ENCODE results near the gene MCF2L.
"Not testable (repeated sequence)": the region's sequence is repeated elsewhere in the genome, so short reads cannot be mapped to it uniquely, and the experiment has no call there.

Gene MCF2L

GRCh38 chr13:113108521-113108920, 139.5 kb downstream of the MCF2L start:
- H3K4me1 Mint-ChIP-seq (ENCODE audit: low read depth); DNase-seq; H3K27ac Mint-ChIP-seq; H3K4me3 Mint-ChIP-seq; H3K36me3 Mint-ChIP-seq (ENCODE audit: low read depth); H3K9me3 Mint-ChIP-seq; H3K27me3 Mint-ChIP-seq: not testable (repeated sequence)

GRCh38 chr13:113109151-113110047, 140.4 kb downstream of the MCF2L start:
- Mint-ChIP-seq H3K4me1 (ENCODE audit: low read depth) (peaks cover 2% of the 10 kb centered on the region), H3K9me3 (no peaks in the 10 kb centered on the region), H3K4me3 (peak overlapping the region; percentile 54), H3K27ac (peak overlapping the region; percentile 88), H3K36me3 (ENCODE audit: low read depth) (no peaks in the 10 kb centered on the region), H3K27me3 (peaks cover 6% of the 10 kb centered on the region)
- DNase-seq, result peak; percentile 44

DNA sequence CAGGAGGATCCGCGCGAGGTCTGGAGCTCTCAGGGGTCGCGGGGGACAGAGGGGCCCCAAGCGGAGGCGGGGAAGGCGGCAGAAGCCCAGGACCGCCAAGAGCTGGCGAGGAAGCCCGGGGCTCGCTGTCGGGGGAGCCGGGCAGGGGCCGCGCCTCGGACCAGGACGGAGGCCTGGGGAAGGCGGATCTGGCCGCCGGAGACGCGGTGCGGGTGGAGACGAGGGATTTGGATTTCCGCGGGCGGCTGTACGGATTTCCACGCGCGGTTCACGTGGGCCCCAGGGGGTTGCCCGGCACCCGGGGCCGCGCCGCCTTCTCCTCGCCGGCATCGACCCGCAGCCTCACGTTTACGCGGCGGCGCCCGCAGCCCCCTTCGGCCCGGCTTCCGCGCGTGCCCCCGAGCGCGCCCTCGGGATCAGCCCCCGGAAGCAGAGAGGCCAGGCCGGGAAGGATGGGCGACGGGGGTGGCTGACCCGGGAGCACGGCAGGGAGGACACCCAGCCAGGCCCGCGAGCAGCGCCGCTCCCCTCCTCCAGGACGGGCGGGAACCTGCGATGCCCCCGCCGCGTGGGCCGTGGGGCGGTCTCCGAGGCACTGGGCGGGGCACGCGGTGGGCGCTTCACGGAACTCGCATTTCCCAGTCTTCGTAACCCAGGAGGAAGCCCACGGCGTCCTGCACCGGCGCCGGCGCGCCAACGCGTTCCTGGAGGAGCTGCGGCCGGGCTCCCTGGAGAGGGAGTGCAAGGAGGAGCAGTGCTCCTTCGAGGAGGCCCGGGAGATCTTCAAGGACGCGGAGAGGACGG, 141.2 kb downstream of the MCF2L start:
- DNase-seq, result peak; percentile 68
- Mint-ChIP-seq H3K36me3 (ENCODE audit: low read depth) (no peaks in the 10 kb centered on the region), H3K27ac (no peak overlapping the region), H3K4me1 (ENCODE audit: low read depth) (peaks cover 2% of the 10 kb centered on the region), H3K27me3 (peaks cover 6% of the 10 kb centered on the region), H3K9me3 (no peaks in the 10 kb centered on the region), H3K4me3 (peak overlapping the region; percentile 42)

GRCh38 chr13:113110852-113111315, 141.9 kb downstream of the MCF2L start:
- no peak overlapping the region for H3K27ac Mint-ChIP-seq
- H3K4me3 Mint-ChIP-seq, result peak overlapping the region; percentile 42
- H3K27me3 Mint-ChIP-seq, result peaks cover 6% of the 10 kb centered on the region
- no peaks in the 10 kb centered on the region for H3K36me3 Mint-ChIP-seq (ENCODE audit: low read depth)
- H3K4me1 Mint-ChIP-seq (ENCODE audit: low read depth), result peaks cover 2% of the 10 kb centered on the region
- no peak for DNase-seq
- H3K9me3 Mint-ChIP-seq, result no peaks in the 10 kb centered on the region

DNA sequence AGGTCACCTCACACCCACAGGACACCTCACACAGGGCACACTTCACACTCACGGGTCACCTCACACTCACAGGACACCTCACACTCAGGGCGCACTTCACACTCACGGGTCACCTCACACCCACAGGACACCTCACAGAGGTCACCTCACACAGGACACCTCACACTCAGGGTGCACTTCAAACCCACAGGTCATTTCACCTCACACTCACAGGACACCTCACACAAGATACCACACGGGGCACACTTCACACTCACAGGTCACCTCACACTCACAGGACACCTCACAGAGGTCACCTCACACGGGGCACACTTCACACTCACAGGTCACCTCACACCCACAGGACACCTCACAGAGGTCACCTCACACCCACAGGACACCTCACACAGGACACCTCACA, 142.8 kb downstream of the MCF2L start:
- not testable (repeated sequence) for H3K27me3 Mint-ChIP-seq; H3K27ac Mint-ChIP-seq; H3K36me3 Mint-ChIP-seq (ENCODE audit: low read depth); H3K4me1 Mint-ChIP-seq (ENCODE audit: low read depth); H3K4me3 Mint-ChIP-seq; DNase-seq; H3K9me3 Mint-ChIP-seq

DNA sequence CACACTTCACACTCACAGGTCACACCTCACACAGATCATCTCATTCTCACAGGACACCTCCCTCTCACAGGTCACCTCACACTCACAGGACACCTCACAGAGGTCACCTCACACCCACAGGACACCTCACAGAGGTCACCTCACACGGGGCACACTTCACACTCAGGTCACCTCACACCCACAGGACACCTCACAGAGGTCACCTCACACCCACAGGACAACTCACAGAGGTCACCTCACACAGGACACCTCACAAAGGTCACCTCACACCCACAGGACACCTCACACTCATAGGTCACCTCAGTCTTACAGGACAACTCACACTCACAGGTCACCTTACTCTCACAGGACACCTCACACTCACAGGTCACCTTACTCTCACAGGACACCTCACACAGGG, 143.5 kb downstream of the MCF2L start:
- not testable (repeated sequence) for H3K27me3 Mint-ChIP-seq; H3K4me3 Mint-ChIP-seq; DNase-seq; H3K4me1 Mint-ChIP-seq (ENCODE audit: low read depth); H3K9me3 Mint-ChIP-seq; H3K36me3 Mint-ChIP-seq (ENCODE audit: low read depth); H3K27ac Mint-ChIP-seq

GRCh38 chr13:113112893-113113845, 144.2 kb downstream of the MCF2L start:
- no peak overlapping the region for H3K4me3 Mint-ChIP-seq
- no peaks in the 10 kb centered on the region for H3K36me3 Mint-ChIP-seq (ENCODE audit: low read depth)
- H3K27me3 Mint-ChIP-seq, result peaks cover 6% of the 10 kb centered on the region

GRCh38 chr13:113113846-113114271, 144.8 kb downstream of the MCF2L start:
- Mint-ChIP-seq H3K4me1 (ENCODE audit: low read depth) (peaks cover 2% of the 10 kb centered on the region), H3K27ac (no peak overlapping the region), H3K9me3 (no peaks in the 10 kb centered on the region), H3K36me3 (ENCODE audit: low read depth) (no peaks in the 10 kb centered on the region), H3K27me3 (peaks cover 6% of the 10 kb centered on the region), H3K4me3 (no peak overlapping the region)
- DNase-seq, result peak; percentile 22

More at GRCh38 chr13:113112893-113113845, 144.2 kb downstream of the MCF2L start:
- Mint-ChIP-seq H3K27ac (no peak overlapping the region), H3K4me1 (ENCODE audit: low read depth) (peaks cover 2% of the 10 kb centered on the region), H3K9me3 (no peaks in the 10 kb centered on the region)
- DNase-seq, result peak; percentile 21

DNA sequence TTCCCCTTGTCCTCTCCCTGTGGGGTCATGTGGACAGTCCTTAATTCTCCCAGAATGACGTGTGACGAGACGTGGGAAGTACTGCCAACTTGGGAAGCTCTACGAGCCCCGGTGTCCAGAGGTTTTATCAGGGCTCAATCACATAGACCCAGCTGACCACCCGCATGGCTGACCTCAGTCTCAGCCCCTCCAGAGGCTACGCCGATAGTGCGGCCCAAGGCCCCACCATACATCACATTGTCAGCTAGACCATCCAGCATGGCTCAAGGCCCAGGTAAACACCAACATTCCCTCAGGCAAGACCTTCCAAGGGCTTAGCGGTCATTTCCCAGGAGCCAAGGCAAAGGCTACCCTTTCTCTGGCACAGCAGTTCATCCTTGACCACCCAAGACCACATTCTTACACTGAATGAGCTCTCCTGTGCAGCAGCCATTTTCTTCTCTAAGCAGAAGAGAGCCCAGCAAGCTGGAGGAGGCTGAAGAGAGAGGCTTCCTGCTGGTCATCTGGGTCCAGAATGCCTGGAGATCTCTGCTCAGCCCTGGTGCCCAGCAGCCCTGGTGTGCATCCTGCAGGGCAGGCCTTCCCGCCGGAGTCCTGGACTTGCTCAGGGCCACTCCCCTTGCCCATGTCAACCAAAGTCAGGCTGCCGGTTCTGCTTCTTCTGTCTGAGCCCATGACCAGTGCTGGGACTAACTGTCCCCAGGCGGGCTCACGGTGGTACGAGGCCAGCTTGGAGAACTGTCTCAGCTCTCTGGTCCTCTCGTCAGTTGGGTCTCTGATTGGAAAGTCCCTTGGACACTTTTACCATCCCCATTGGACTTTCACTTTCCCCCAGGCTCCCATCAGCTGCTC, 145.7 kb downstream of the MCF2L start:
- Mint-ChIP-seq H3K36me3 (ENCODE audit: low read depth) (no peaks in the 10 kb centered on the region), H3K27ac (no peak overlapping the region), H3K9me3 (no peaks in the 10 kb centered on the region), H3K4me3 (no peak overlapping the region), H3K27me3 (peaks cover 2% of the 10 kb centered on the region), H3K4me1 (ENCODE audit: low read depth) (peaks cover 2% of the 10 kb centered on the region)
- DNase-seq, result peak; percentile 27

DNA sequence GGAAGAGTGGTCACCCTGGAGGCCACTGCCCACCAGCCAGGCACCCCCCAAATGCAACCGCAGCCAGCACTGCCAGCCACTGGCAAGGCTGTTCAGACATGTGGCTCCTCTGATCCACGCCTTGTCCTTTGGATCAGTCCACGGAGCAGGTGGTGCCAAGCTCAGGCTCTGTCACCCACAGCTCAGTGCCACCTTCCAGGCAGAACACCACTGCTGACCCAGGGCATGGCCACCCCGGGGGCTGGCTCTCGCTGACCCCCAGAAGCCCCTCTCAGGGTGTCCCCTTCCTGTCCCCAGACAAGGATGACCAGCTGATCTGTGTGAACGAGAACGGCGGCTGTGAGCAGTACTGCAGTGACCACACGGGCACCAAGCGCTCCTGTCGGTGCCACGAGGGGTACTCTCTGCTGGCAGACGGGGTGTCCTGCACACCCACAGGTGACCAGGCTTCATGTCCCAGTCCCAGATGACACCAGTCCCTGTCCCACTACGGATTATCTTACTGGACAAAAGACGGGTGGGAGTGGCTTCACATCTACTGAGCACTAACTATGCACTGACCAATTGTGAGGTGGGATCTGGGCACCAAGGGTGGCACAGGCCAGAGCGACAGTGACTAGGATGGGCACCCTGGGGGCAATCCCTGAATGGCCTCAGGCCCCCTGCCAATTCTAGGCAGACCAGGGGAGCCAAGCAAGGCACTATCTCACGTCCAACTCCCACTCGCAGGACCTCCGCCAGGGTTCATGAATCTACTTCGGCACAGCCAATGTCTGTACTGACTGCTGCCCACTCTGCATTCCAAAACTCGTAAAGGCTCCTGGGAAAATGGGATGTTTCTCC, 146.6 kb downstream of the MCF2L start:
- no peak overlapping the region for H3K4me3 Mint-ChIP-seq
- H3K9me3 Mint-ChIP-seq, result no peaks in the 10 kb centered on the region
- DNase-seq, result peak; percentile 21
- peaks cover 2% of the 10 kb centered on the region for H3K4me1 Mint-ChIP-seq (ENCODE audit: low read depth)
- no peak overlapping the region for H3K27ac Mint-ChIP-seq
- H3K36me3 Mint-ChIP-seq (ENCODE audit: low read depth), result no peaks in the 10 kb centered on the region
- peaks cover 2% of the 10 kb centered on the region for H3K27me3 Mint-ChIP-seq

DNA sequence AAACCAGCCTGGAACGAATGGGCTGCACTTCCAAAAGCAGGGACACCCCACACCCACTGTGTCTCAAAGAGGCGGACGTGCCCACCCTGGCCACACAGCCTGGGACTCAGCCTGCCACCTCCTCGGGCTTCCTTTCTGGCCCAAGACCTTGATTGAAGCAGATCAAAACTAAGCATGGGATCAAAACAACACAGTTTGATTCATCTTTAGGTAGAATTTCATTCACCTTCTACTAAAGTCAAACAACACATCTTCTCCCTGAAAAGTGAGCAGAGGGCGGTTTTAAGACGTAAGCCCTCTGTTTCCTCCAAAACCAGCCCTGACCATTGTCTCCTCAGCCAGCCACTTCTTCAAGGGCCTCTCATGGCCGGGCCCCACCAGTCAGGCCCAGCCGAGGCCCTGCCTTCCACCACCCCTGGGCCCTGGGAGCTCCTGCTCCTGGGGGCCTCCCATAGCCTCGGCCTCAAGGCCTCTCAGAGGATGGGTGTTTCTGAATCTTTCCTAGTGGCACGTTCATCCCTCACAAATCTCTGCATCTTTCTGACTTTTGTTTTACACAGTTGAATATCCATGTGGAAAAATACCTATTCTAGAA, 147.3 kb downstream of the MCF2L start:
- Mint-ChIP-seq H3K36me3 (ENCODE audit: low read depth) (no peaks in the 10 kb centered on the region), H3K27ac (no peak overlapping the region), H3K27me3 (no peaks in the 10 kb centered on the region), H3K4me1 (ENCODE audit: low read depth) (no peaks in the 10 kb centered on the region), H3K4me3 (no peak overlapping the region), H3K9me3 (no peaks in the 10 kb centered on the region)
- DNase-seq, result no peak

- DNase-seq, result peak; percentile 11
- Mint-ChIP-seq H3K9me3 (no peaks in the 10 kb centered on the region), H3K4me1 (ENCODE audit: low read depth) (no peaks in the 10 kb centered on the region), H3K4me3 (no peak overlapping the region), H3K27ac (no peak overlapping the region), H3K27me3 (no peaks in the 10 kb centered on the region), H3K36me3 (ENCODE audit: low read depth) (no peaks in the 10 kb centered on the region)
Measured at GRCh38 chr13:113116871-113117271, 147.9 kb downstream of the MCF2L start.

All from activated T-cell treated with anti-CD3 and anti-CD28 coated beads, Interleukin-2, amount 50 U/mL, for 24 hours (primary cell).